Measurements from ENCODE around the gene SMAD5.

DNA sequence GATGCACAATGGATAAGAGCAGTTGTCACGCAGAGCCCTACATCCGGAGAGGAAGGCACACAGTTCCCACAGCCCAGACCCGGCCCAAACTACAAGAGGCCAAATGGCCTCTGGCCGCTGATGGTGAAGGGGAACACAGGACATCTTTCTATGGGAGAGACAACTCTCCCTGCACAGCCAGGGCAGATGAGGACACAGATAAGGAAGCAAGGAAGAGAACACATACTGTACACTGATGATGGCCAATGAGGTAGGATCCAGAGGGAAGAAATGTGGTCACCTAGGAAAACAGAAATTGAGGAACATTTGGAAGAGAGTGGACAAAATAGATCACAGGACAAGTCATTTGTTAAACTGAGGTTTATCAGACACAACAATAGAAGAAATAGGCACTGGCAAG lies 88.7 kb downstream of the SMAD5 start:
- no peak for TF ChIP-seq RFX5 (IDR thresholded peaks at IDR 0.05; ENCODE audit: borderline replicate concordance, low read depth, low read length)
- TF ChIP-seq SP1 (IDR thresholded peaks at IDR 0.05; ENCODE audit: low read depth, low read length) = no peak
- TF ChIP-seq, protein P1, sequence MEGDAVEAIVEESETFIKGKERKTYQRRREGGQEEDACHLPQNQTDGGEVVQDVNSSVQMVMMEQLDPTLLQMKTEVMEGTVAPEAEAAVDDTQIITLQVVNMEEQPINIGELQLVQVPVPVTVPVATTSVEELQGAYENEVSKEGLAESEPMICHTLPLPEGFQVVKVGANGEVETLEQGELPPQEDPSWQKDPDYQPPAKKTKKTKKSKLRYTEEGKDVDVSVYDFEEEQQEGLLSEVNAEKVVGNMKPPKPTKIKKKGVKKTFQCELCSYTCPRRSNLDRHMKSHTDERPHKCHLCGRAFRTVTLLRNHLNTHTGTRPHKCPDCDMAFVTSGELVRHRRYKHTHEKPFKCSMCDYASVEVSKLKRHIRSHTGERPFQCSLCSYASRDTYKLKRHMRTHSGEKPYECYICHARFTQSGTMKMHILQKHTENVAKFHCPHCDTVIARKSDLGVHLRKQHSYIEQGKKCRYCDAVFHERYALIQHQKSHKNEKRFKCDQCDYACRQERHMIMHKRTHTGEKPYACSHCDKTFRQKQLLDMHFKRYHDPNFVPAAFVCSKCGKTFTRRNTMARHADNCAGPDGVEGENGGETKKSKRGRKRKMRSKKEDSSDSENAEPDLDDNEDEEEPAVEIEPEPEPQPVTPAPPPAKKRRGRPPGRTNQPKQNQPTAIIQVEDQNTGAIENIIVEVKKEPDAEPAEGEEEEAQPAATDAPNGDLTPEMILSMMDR (IDR thresholded peaks at IDR 0.05; ENCODE audit: control extremely low read depth in 1 of 3, insufficient read depth in 1 of 3, low read depth in 1 of 3, low read length in 3 of 3) = no peak
- no peak for TF ChIP-seq NANOG (IDR thresholded peaks at IDR 0.05; ENCODE audit: insufficient read depth, low read depth, low read length, poor library complexity, severe bottlenecking)
- no peak for TF ChIP-seq GABPA (IDR thresholded peaks at IDR 0.05; ENCODE audit: borderline replicate concordance, insufficient read depth, low read length)
- no peak for TF ChIP-seq SAP30 (IDR thresholded peaks at IDR 0.05; ENCODE audit: insufficient read depth, insufficient replicate concordance, low read length)
- no peak for TF ChIP-seq CHD2 (IDR thresholded peaks at IDR 0.05; ENCODE audit: low read length)
- TF ChIP-seq GTF2F1 (IDR thresholded peaks at IDR 0.05; ENCODE audit: borderline replicate concordance, low read depth, low read length) = no peak
- TF ChIP-seq SRF (IDR thresholded peaks at IDR 0.05; ENCODE audit: low read depth, low read length) = no peak
- no peak for TF ChIP-seq PHF8 (conservative IDR thresholded peaks at IDR 0.05; ENCODE audit: low read depth, low read length)
- no peak for TF ChIP-seq SUZ12 (IDR thresholded peaks at IDR 0.05; ENCODE audit: low read length)

Measured in H1 (cell line).